K562 (cell line): Measurements from ENCODE around the gene EYA3. TPM values are rescaled to one million over a fixed set of nuclear protein-coding genes. Genes with fewer than 3 reads are reported as not detected.

Experiments
- CHD4 ChIP-seq: fragments of 200-600 bp; sonication (generic); IDR thresholded peaks from 3 replicates; pipeline ENCODE4 v1.6.1; 2012; ENCODE audit warnings: low read depth, mild to moderate bottlenecking, mixed read lengths, low read length, inconsistent platforms; ENCODE audit not compliant: insufficient read depth, insufficient replicate concordance, poor library complexity, severe bottlenecking
- CREB1 ChIP-seq, 2 experiments: sonication (generic) in 1 of 2; formaldehyde crosslinking in 1 of 2; IDR thresholded peaks; 2 replicates each; pipeline versions ENCODE4 v1.6.1 to v1.8.0; 2012 to 2022; ENCODE audit warnings: inconsistent platforms in 1 of 2, mild to moderate bottlenecking in 1 of 2, missing genetic modification reagents in 1 of 2, moderate library complexity in 1 of 2
- CREM ChIP-seq: IDR thresholded peaks from 2 replicates; pipeline ENCODE4 v1.6.1; 2014; ENCODE audit warnings: antibody characterized with exemption, low read depth
- MAZ ChIP-seq, 2 experiments: fragments of 450-650 bp in 1 of 2; sonication (generic) in 1 of 2; formaldehyde crosslinking; IDR thresholded peaks in 1 of 2; conservative IDR thresholded peaks in 1 of 2; 2 replicates each; pipeline versions ENCODE4 v1.4.0 to v1.5.0; 2020; ENCODE audit warnings: mild to moderate bottlenecking in 1 of 2, missing genetic modification reagents in 1 of 2
- MGA ChIP-seq: fragments of 450-650 bp; IDR thresholded peaks from 2 replicates; pipeline ENCODE4 v1.6.1; 2016; ENCODE audit warnings: mild to moderate bottlenecking, moderate library complexity
- MNT ChIP-seq, 2 experiments: fragments of 450-650 bp; conservative IDR thresholded peaks; 2 replicates each; pipeline ENCODE4 v1.6.1; 2017; ENCODE audit warnings: mild to moderate bottlenecking in 2 of 2, moderate library complexity in 2 of 2
- NR2C2 ChIP-seq, 2 experiments: fragments of 200-800 bp in 1 of 2; sonication (Bioruptor generic) in 1 of 2; sonication (generic) in 1 of 2; formaldehyde crosslinking in 1 of 2; IDR thresholded peaks; 2 replicates each; pipeline versions ENCODE4 v1.6.1 to v1.8.0; 2016 to 2022; ENCODE audit warnings: mild to moderate bottlenecking in 1 of 2, missing compliant biosample characterization in 1 of 2, missing genetic modification characterization in 1 of 2, missing genetic modification reagents in 1 of 2
- PKNOX1 ChIP-seq: fragments of 450-650 bp; IDR thresholded peaks from 2 replicates; pipeline ENCODE4 v1.6.1; 2016
- RBM17 ChIP-seq: fragments of 200-400 bp; formaldehyde crosslinking; IDR thresholded peaks from 2 replicates; pipeline ENCODE4 v1.6.1; 2017; ENCODE audit warnings: low read depth, mild to moderate bottlenecking, low read length, borderline replicate concordance
- ZNF696 ChIP-seq: fragments of 250-450 bp; sonication (Bioruptor Pico); conservative IDR thresholded peaks from 2 replicates; pipeline ENCODE4 v1.4.0; 2020; ENCODE audit warnings: mild to moderate bottlenecking, moderate library complexity
- polyA plus RNA-seq, 8 experiments: library from polyadenylated mRNA; depleted of rRNA in 4 of 8; stranded (reverse) in 5 of 8; unstranded in 3 of 8; fragments of >200 nt; fragmentation: Nextera tagmentation in 2 of 8; fragmentation: Illumina TruSeq in 1 of 8; extraction: Ambion mirVana in 2 of 8; extraction: Trizol in 1 of 8; gene quantifications; 2 replicates each; pipeline versions ENCODE4 v1.2.1 to v1.2.3, GENCODE V29; 2011 to 2014; ENCODE audit warnings: inconsistent platforms in 1 of 8, missing spikeins in 1 of 8
- total RNA-seq, 7 experiments: library from RNA; depleted of rRNA in 6 of 7; stranded (reverse); fragments of >200 nt in 6 of 7; fragmentation: Illumina TruSeq in 2 of 7; extraction: Trizol in 2 of 7; gene quantifications; 2 replicates each; pipeline versions ENCODE4 v1.2.1 to v1.2.3, GENCODE V29; 2011 to 2021; ENCODE audit warnings: low replicate concordance in 1 of 7

The EYA3 gene
- total and polyA plus RNA-seq, 9 of the 15 experiments (the other 6 are each of a cell fraction or from before 2014, with no cell fraction given), result 21.7 to 64.0 (median 43.6) TPM

GRCh38 chr1:28112388-28113241 lies 24.2 kb upstream of the EYA3 start (continued):
- TF ChIP-seq MGA (peak; percentile 25; the same call in 1 of the 2 replicates), RBM17 (no peak), CREM (peak; percentile 25; the same call in 1 of the 2 replicates), MNT (conservative IDR thresholded peaks at IDR 0.05) (0 out of 4 replicates have a peak, but pooled peaks of 1 of the 2 experiments have one; percentile 26), CHD4 (peak; percentile 37), NR2C2 (CRISPR knock-in tag; IDR thresholded peaks at IDR 0.05) (no peak), NR2C2 (tag; IDR thresholded peaks at IDR 0.05) (peak; percentile 85), CREB1 (IDR thresholded peaks at IDR 0.05) (no peak), CREB1 (CRISPR knock-in tag; IDR thresholded peaks at IDR 0.05) (peak; percentile 30; the same call in 1 of the 2 replicates), ZNF696 (CRISPR knock-in tag) (no peak), MAZ (CRISPR knock-in tag; conservative IDR thresholded peaks at IDR 0.05 in 1 of 2, IDR thresholded peaks at IDR 0.05 in 1 of 2) (0 out of 4 replicates have a peak, but pooled peaks of 1 of the 2 experiments have one; percentile 43), PKNOX1 (peak; percentile 96)
